GM18909 (cell line): ENCODE measurements around the gene GMPPA.

Experiments
- ATAC-seq: cut with Tn5 transposase; IDR thresholded peaks from one replicate; pipeline ENCODE4 v1.9.1; 2021; ENCODE audit warnings: mild to moderate bottlenecking; ENCODE audit not compliant: unreplicated experiment, poor library complexity

Gene GMPPA

GRCh38 chr2:219515874-219516629 is 17.4 kb downstream of the GMPPA start:
- no peak for ATAC-seq

DNA sequence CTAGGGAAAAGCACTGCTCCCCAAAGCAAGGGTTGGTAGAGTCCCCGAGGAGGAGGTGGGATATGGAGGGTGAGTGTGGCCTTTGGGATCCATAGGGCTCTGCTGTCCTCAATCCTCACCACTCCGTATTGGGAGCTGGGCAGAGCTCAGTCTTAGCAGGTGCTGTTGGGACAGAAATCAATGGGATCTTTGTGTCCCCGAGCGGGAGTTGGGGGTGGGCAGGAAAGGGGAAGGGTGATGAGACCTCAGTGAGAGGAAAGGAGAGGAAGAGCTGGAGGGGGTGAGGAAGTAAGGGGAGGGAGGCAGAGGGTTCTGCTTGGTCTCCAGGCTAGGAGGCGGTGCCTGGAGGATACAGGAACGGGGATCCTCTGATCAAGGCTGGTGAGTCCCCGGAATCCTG is 18.2 kb downstream of the GMPPA start:
- ATAC-seq: no peak

DNA sequence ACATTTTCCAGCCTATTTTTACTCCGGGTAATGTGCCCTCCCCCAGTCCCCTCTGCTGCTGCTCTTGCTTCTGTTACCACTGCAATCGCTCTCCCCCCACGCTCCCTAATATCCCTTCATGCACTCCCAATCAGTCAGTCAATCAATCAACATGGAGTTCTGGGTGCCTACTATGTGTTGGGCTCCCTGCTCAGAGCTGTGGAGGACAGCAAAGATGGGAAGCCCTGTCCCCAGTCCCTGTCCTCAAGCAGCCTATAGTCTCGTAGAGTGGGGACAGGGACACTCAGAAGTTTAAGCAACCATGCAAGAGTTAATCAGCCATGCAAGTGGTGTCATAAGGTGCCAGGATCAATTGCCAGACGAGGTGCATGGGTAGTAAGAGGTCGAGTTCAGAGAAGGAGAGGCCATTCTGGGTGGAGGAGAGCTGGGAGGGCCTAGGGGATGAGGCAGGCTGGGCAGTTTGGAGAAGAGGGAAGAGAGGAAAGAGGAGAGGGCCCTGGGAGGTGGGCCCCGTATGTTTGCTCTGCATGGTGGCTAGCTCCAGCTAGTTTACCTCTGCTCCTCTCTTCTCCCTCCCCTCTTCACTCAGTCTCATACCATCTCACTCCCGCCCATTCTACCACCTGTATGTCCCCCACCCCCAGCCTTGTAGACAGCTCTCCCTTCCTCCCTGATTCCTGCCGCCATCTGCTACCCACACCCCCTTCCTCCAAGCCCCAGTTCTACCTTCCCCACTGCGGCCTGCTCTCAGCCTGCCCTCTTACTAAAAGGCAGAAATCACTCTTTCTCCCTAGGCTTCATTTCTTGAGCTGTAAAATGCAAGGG is 19.5 kb downstream of the GMPPA start:
- ATAC-seq: no peak

GRCh38 chr2:219519526-219519916 is 20.8 kb downstream of the GMPPA start:
- no peak for ATAC-seq

GRCh38 chr2:219520079-219520478 is 21.4 kb downstream of the GMPPA start:
- ATAC-seq: no peak

- no peak for ATAC-seq
These were observed 22.6 kb downstream of the GMPPA start for GRCh38 chr2:219521066-219521880.

DNA sequence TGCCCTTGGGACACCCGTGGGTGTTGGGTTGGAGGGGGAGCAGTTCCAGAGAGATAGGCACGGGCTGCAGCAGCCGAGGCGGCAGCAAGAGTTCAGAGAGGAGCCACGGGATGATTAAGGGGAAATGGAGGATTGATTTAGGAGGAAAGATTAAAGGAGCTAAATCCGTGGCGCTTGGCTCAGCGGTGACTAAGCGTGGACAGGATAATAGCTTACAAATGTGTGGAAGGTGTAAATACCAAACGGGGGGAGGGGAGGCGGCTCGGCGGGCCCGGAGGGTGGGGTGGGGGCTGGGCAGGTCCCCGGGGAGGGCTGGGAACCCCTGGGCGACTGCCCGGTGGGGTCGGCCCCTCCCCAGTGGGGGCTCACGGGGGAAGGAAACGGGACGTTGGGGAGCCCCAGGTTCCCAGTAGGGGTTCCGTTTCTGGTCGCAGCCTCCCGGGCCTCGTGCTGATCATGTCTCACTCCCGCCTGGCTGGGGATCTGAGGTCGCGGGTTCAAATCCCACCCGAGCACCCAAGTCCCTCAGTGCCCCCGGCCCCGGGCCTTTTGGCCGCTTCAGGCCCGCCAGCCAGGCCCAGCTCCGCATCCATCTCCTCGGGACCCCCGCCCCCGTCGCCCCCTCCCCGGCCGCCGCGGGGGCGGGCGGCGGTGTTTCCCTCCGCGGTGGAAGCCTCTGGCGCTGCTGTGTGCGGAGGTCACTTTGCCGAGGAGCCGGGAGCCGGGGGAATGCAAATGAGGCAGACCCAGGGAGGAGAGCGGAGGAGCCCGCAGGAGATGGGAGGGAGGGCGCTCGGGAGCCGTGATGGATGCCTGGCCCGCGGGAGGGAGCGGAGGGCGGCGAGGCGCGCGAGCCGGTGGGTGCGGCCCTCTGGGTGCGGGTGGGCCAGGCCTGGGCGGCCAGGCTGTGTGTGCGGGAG is 23.7 kb downstream of the GMPPA start:
- no peak for ATAC-seq

GRCh38 chr2:219523031-219523671 is 24.5 kb downstream of the GMPPA start:
- ATAC-seq: no peak

DNA sequence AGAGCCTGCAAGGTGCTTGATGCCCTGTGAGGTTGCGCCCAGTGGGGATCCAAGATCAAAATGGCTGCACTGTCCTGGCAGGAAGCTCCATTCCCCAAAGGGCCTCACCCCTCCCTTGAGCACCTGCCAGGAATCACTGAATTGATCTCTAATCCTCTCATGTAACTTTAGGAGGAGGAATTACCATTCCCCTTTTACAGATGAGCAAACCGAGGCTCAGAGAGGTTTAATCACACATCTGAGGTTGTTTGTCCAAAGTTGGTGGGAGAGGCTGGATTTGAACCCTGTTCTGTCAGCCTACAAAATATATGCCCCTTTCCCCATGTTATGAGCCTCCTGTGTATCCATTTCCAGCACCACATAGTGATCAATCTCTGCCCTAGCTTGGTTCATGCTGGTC is 26.1 kb downstream of the GMPPA start:
- ATAC-seq: no peak

DNA sequence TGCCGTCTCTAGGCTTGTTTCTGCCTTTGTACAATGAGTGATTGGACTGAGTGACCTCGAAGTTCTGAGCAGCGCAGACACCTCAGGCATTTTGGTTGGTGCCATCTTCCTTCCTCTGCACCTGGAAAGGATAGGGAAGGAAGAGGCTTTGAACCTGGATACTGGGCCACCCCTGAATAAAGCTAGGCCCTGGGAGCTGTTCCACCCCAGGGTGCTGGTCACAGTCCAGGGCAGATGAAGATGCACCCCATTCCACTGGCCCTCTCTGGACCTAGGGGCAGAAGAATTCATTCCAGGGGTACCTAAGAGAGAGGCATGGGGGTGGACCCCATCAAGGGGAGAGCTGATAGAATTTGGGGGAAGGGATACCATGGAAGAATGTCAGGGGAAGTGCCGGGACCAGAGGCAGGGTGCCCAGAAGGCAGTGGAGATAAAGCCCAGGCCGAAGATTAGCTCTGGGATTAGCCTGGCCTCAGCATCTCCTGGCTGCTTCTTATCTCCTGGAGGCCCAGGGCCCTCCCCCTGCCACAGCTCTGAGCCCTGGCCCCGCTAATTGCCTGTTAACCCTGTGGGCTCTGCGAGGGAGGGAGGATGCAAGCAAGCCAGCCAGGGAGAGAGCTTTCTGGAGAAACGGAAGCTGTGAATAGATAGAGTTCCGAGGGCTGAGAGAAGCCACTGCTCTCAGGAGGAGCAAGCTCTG is 27.0 kb downstream of the GMPPA start:
- ATAC-seq: no peak

DNA sequence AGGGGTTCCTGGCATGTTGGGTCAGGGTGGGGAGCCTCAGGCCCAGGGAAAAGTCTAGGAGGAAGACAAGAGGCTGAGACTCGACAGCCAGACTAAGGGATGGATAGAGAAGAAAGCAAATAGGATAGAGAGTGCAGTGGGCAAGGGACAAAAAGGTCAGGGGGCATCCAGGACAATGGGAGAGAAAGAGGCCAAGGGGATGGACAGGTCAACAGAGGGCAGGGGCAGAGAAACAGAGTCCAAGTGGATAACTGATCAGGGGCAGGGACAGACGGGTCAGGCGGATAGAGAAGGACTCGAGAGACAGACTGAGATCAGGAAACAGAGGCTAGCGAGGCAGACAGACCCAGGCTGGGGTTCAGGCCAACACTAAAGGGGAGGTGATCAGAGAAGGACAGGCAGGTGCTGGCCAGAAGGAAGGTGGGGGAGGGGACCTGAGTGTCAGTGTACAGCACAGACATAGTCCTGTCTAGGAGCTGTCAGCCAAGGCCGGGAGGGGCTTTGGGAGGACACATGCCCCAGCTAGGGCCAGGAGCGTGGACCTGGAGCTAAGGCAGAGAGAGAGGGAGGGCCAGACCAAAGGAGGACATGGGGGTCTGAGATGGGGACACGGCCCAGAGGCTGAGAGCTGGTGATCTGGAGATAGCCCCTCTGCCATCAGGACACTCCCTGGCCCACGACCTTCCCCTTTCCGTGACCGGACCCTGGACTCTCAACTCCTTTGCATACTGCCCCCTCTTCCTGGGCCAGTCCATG is 27.8 kb downstream of the GMPPA start:
- no peak for ATAC-seq

DNA sequence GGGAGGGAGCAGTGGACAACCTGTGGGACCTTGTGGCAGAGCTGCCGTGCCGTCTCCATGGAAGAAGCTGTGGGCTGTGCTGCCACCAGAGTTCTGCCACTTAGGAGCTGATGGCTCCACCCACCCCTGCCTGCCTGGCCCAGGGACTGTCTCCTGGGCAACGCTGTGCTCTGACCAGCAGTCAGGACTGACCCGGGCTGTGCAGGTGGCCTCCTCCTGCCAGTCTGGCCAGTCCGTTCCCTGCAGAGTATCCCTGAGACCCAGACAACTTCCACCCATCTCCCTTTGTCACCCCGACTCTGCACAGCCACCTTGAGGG is 28.3 kb downstream of the GMPPA start:
- no peak for ATAC-seq

DNA sequence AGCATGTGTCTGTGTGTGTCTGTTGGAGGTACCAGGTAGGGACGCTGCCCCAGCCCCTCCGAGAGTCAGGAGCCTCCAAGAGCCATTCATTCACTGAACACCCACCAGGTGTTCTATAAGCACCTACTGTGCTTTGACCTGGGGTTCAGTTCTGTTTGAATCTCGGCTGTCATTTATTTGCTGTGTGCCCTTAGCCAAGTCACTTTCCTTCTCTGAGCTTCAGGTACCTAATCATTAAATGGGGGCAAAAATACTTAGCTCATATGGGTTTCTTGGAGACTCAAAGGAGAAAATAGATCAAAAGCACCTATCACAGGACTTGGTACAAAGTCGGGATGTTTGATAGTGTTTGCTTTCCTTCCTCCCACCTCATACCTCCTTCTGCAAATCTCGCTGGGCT is 28.8 kb downstream of the GMPPA start:
- no peak for ATAC-seq

GRCh38 chr2:219530048-219530963 is 31.6 kb downstream of the GMPPA start:
- ATAC-seq: peak; percentile 83

GRCh38 chr2:219531639-219532377 is 33.1 kb downstream of the GMPPA start:
- no peak for ATAC-seq

- ATAC-seq: no peak
These were observed 33.6 kb downstream of the GMPPA start for GRCh38 chr2:219532378-219532649.
